ENCODE results near the gene CARD14. TPM values are rescaled to one million over a fixed set of nuclear protein-coding genes. Genes with fewer than 3 reads are reported as not detected.
"Not testable (repeated sequence)": the region's sequence is repeated elsewhere in the genome, so short reads cannot be mapped to it uniquely, and the experiment has no call there.

Gene CARD14
- polyA plus RNA-seq, 3 donors = 0.75 to 2.3 (median 0.92) TPM

DNA sequence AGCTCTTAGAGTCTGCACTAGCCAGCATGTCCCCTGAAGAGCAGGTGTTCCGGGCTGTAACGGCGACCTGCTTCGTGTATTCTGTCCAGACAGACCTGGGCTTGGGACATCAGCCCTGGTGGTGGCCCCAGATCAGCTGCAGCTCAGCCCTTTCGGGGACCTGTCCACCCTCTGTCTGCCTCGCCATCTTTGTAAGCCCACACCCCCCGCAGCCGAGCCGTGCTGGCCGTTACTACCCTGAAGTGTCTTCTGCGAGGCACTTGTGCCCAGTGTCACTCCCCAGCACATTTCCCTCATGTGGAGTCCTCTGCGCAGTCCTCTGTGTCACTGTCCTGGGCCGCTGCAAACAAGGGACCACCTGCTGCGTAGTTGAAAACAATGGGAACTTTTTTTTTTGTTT, 10.4 kb downstream of the CARD14 start:
- DNase-seq (ENCODE audit: extremely low read depth in 1 of 11, low read depth in 9 of 11, low spot score in 4 of 11) = no peak

DNA sequence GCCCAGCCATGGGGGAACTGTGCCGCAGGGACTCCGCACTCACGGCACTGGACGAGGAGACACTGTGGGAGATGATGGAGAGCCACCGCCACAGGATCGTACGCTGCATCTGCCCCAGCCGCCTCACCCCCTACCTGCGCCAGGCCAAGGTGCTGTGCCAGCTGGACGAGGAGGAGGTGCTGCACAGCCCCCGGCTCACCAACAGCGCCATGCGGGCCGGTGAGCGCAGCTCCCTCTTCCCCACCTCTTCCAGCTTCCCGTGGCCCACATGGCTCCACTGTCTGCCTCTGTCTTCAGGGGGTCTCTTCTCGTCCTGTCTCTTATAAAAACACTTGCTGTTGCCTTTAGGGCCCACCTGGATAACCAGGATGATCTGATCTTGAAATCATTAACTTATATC, 11.6 kb downstream of the CARD14 start:
- no peak for DNase-seq (ENCODE audit: extremely low read depth in 1 of 11, low read depth in 9 of 11, low spot score in 4 of 11)

DNA sequence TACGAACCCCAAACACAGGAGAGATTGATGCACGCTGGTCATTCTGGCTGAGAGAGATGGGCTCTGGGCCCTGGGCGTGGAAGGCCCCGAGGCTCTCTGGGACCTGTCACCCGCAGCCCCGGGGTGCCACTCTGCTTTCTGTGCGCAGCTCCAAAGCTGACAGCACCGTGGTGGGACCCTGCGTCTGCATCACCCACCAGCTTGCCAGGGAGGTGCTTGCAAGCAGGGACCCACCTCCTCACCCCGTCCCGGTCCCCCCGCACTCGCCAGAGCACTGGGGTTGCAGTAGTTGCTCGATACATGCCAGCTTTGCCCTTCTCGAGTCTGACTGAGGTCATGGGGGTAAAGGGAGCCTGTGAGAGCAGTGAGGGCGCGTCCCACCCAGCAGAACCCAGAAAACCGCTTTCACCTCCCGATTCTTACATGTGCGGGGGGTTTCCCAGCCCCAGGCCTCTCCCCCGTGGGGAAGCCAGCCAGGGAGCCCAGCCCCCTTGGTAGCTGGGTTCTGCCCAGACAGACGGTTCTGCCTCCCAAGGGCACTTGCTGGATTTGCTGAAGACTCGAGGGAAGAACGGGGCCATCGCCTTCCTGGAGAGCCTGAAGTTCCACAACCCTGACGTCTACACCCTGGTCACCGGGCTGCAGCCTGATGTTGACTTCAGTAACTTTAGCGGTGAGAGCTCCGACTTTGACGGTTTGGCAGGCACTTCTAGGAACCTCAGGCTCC, 12.5 kb downstream of the CARD14 start:
- no peak for DNase-seq (ENCODE audit: extremely low read depth in 1 of 11, low read depth in 9 of 11, low spot score in 4 of 11)

- DNase-seq (ENCODE audit: extremely low read depth in 1 of 11, low read depth in 9 of 11, low spot score in 4 of 11) = no peak
Measured at GRCh38 chr17:80182845-80183223, 13.0 kb downstream of the CARD14 start.

DNA sequence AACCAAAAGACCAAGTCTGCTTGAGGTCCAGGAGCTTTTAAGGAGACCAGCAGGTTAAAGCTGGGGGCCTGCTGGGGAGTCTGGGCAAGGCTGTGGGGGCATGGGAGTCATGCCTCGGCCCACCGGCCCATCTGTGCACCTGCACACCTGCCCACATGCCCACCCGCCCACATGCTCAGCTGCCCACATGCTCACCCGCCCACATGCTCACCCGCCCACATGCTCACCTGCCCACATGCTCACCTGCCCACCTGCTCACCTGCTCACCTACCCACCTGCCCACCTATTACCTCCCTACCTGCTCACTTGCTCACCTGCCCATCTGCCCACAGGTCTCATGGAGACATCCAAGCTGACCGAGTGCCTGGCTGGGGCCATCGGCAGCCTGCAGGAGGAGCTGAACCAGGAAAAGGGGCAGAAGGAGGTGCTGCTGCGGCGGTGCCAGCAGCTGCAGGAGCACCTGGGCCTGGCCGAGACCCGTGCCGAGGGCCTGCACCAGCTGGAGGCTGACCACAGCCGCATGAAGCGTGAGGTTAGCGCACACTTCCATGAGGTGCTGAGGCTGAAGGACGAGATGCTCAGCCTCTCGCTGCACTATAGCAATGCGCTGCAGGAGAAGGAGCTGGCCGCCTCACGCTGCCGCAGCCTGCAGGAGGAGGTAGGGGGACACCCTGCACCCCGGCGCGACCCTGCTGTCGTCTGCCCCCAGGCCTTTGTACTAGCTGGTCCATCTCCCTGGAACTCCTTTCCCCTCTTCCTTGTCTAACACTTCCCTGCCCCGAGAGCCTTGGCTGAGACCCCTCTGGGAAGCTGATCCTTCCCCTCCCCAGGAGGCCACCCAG, 14.0 kb downstream of the CARD14 start:
- DNase-seq (ENCODE audit: extremely low read depth in 1 of 11, low read depth in 9 of 11, low spot score in 4 of 11) = no peak

DNA sequence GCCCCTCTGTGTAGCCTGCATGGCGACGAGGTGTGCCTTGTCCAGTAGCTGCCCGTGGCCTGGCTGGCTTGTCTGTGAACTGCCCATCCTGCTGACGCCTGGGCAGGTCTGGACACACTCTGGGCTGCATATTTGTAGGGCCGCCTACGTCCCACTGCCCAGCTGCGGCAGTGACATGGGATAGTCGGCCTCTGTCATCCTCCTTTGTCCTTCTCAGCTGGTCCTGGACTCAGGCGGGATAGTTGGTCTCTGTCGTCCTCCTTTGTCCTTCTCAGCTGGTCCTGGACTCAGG, 14.5 kb downstream of the CARD14 start:
- DNase-seq (ENCODE audit: extremely low read depth in 1 of 11, low read depth in 9 of 11, low spot score in 4 of 11) = no peak

DNA sequence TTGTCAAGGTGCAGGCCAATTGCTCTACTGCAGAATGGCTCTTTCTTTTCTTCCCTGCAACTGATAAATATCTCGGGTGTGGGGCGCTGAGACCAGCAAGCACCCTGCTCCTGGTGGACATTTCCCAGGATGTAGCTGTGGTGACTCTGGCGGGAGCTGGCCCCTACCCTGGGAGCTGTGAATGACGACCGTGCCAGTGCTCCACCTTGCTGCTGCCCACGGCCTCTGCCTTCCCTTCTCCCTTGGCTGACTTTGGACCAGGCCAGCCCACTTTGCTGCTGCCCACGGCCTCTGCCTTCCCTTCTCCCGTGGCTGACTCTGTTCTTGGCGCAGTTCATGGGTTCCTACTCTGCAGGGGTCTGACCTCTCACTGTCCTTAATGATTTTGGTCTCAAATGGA, 16.1 kb downstream of the CARD14 start:
- no peak for DNase-seq (ENCODE audit: extremely low read depth in 1 of 11, low read depth in 9 of 11, low spot score in 4 of 11)

GRCh38 chr17:80187090-80187489, 17.3 kb downstream of the CARD14 start:
- no peak for DNase-seq (ENCODE audit: extremely low read depth in 1 of 11, low read depth in 9 of 11, low spot score in 4 of 11)

- DNase-seq (ENCODE audit: extremely low read depth in 1 of 11, low read depth in 9 of 11, low spot score in 4 of 11) = no peak
Measured at GRCh38 chr17:80187515-80187941, 17.7 kb downstream of the CARD14 start.

GRCh38 chr17:80189611-80190010, 19.8 kb downstream of the CARD14 start:
- peak in 3 of 11 donors; percentile 28 to 35 (median 31) for DNase-seq (ENCODE audit: extremely low read depth in 1 of 11, low read depth in 9 of 11, low spot score in 4 of 11)

- DNase-seq (ENCODE audit: extremely low read depth in 1 of 11, low read depth in 9 of 11, low spot score in 4 of 11) = no peak
Measured at GRCh38 chr17:80190716-80191115, 20.9 kb downstream of the CARD14 start.

DNA sequence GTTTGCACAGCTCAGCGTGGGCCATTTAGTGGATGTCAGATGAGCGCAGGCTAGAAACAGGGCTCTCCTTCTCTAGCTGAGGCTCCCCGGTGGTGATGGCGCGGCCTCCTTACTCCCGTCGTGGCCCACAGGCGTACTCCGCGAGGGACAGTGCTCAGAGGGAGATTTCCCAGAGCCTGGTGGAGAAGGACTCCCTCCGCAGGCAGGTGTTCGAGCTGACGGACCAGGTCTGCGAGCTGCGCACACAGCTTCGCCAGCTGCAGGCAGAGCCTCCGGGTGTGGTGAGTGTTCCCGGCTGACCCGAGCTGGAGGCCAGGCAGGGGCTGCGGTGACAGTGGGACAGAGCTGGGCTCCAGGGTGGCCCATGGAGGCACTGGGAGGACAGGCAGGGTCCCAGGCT, 21.4 kb downstream of the CARD14 start:
- no peak for DNase-seq (ENCODE audit: extremely low read depth in 1 of 11, low read depth in 9 of 11, low spot score in 4 of 11)

DNA sequence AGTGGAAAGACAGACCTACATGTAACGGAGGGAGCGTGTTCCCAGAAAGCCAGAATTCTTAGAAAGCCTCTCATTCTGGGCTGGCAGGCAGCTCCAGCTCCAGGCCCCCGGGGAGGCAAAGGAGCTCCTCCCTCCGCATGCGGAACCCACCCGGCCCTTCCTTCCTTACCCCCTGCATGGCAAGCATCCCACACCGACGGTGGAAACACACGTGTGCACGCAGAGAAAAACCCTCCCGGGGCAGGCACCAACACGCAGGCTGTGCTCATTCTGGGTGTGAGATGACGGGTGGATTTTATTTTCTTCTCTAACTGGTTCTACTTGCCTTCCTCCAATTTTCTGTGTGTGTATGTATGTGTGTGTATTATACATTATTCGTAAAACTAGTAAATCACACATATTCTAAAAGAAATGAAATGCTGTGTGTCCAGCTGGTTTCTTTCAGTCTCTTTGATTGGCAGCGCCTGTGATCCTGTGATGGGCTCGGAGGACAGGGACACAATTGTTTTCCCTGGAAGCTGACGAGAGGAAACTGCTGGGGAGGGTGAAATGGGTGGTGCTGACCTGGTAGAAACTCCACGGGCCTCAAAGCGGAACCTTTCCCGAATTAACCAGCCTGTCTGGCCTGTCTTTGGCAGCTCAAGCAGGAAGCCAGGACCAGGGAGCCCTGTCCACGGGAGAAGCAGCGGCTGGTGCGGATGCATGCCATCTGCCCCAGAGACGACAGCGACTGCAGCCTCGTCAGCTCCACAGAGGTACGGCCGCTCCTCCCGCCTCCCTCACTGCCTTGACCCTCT, 22.2 kb downstream of the CARD14 start:
- DNase-seq (ENCODE audit: extremely low read depth in 1 of 11, low read depth in 9 of 11, low spot score in 4 of 11) = peak in 1 of 11 donors; percentile 26

DNA sequence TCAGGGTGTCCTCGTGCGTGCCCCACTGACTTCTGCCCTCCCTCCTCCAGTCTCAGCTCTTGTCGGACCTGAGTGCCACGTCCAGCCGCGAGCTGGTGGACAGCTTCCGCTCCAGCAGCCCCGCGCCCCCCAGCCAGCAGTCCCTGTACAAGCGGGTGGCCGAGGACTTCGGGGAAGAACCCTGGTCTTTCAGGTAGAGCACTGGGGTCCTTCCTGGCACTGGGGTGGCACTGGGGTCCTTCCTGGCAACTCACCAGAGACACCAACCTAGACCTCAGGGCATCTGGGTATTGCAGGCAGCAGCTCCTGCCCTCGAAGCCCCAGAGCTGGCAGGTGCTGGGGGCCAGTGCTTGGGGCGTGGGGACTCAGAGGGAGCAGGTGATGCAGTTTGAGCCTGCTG, 25.3 kb downstream of the CARD14 start:
- DNase-seq (ENCODE audit: extremely low read depth in 1 of 11, low read depth in 9 of 11, low spot score in 4 of 11) = no peak

- DNase-seq (ENCODE audit: extremely low read depth in 1 of 11, low read depth in 9 of 11, low spot score in 4 of 11) = no peak
Measured at GRCh38 chr17:80195671-80196529, 26.1 kb downstream of the CARD14 start.

GRCh38 chr17:80196652-80197051, 26.8 kb downstream of the CARD14 start:
- DNase-seq (ENCODE audit: extremely low read depth in 1 of 11, low read depth in 9 of 11, low spot score in 4 of 11) = no peak

DNA sequence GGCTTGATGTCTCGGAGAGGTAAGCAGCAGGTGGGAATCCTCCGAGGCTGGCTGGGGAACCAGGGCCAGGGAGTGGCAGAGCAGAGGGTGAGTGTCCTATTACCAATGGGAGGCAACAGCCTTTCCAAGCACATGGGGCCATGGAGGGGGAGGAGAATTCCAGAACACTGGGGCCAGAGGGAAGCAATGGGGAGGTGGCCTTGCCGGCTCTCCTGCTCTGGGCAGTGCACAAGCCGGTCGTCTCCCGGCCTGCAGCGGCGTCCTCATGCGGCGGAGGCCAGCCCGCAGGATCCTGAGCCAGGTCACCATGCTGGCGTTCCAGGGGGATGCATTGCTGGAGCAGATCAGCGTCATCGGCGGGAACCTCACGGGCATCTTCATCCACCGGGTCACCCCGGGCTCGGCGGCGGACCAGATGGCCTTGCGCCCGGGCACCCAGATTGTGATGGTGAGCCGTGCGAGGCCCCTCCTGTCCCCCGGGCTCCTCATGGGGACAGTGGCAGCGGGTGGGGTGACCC, 28.4 kb downstream of the CARD14 start:
- peak in 5 of 11 donors; percentile 44 to 72 (median 49) for DNase-seq (ENCODE audit: extremely low read depth in 1 of 11, low read depth in 9 of 11, low spot score in 4 of 11)

- not testable (repeated sequence) for DNase-seq (ENCODE audit: extremely low read depth in 1 of 11, low read depth in 9 of 11, low spot score in 4 of 11)
Measured at GRCh38 chr17:80199295-80199694, 29.5 kb downstream of the CARD14 start.

- DNase-seq (ENCODE audit: extremely low read depth in 1 of 11, low read depth in 9 of 11, low spot score in 4 of 11) = no peak
Measured at GRCh38 chr17:80201446-80201845, 31.6 kb downstream of the CARD14 start.

Data from renal cortex interstitium (tissue), 11 donors.